Suprapubic skin (tissue), 4 donors: ENCODE measurements around the gene APOC4. TPM values are rescaled to one million over a fixed set of nuclear protein-coding genes. Genes with fewer than 3 reads are reported as not detected.

Source experiments
- DNase-seq, 2 donors: peaks; one replicate each; pipeline ENCODE4 v3.0.0-alpha.2; 2019; ENCODE audit warnings: low spot score in 2 of 2
- H3K27ac ChIP-seq: fragments of 200-600 bp; sonication (generic); one replicate; pipeline ENCODE4 v1.5.1; 2019
- H3K27me3 ChIP-seq: fragments of 200-600 bp; sonication (generic); one replicate; pipeline ENCODE4 v1.5.1; 2019
- H3K36me3 ChIP-seq: fragments of 200-600 bp; sonication (generic); one replicate; pipeline ENCODE4 v1.5.1; 2019
- H3K4me1 ChIP-seq: fragments of 200-600 bp; sonication (generic); one replicate; pipeline ENCODE4 v1.5.1; 2019
- H3K4me3 ChIP-seq: fragments of 200-600 bp; sonication (generic); one replicate; pipeline ENCODE4 v1.5.1; 2019; ENCODE audit warnings: mild to moderate bottlenecking
- H3K9me3 ChIP-seq: fragments of 200-600 bp; sonication (generic); one replicate; pipeline ENCODE4 v1.5.1; 2019
- EP300 ChIP-seq: sonication (generic); formaldehyde crosslinking; IDR thresholded peaks from one replicate; pipeline ENCODE4 v1.6.1; 2017; ENCODE audit warnings: antibody characterized with exemption
- POLR2A ChIP-seq, 2 donors: fragments of 450-650 bp; IDR thresholded peaks; one replicate each; pipeline ENCODE4 v1.6.1; 2017; ENCODE audit warnings: antibody characterized with exemption in 2 of 2, mild to moderate bottlenecking in 2 of 2, moderate library complexity in 2 of 2
- POLR2AphosphoS5 ChIP-seq, 3 donors: sonication (generic); formaldehyde crosslinking; IDR thresholded peaks; one replicate each; pipeline ENCODE4 v1.6.1; 2017; ENCODE audit warnings: antibody characterized with exemption in 3 of 3
- whole genome bisulfite sequencing: methylation state at CpG from one replicate; pipeline ENCODE4 v1.1.5; 2018; 5-methylcytosine and 5-hydroxymethylcytosine counted together
- total RNA-seq, 4 donors: library from RNA; depleted of rRNA; stranded (reverse); fragments of >200 nt; gene quantifications; one replicate each; pipeline ENCODE4 v1.1.0, GENCODE V29; 2016
- TF ChIP-seq, protein P1 (sequence below), 2 donors: fragments of 200-600 bp in 1 of 2; fragments of 450-650 bp in 1 of 2; sonication (generic) in 1 of 2; IDR thresholded peaks; one replicate each; pipeline ENCODE4 v1.5.1; 2016 to 2019; ENCODE audit warnings: antibody characterized with exemption in 2 of 2, mild to moderate bottlenecking in 1 of 2, moderate library complexity in 1 of 2

APOC4 gene
- total RNA-seq = not detected

GRCh38 chr19:44942067-44942571 lies at the start of gene APOC4:
APOC4 (plus strand) TSS chr19:44942237; CDS start chr19:44942278, 41 bp downstream.
- H3K27me3 ChIP-seq = no peaks in the 10 kb centered on the region
- no peaks in the 10 kb centered on the region for H3K4me1 ChIP-seq
- WGBS = 84% methylated on average over 14 of the region's 14 CpGs
- DNase-seq = no peak
- no peak within 1 kb of the TSS for H3K4me3 ChIP-seq
- H3K9me3 ChIP-seq = no peaks in the 10 kb centered on the region
- TF ChIP-seq EP300 = no peak
- no peaks in the 10 kb centered on the region for H3K36me3 ChIP-seq
- no peak within 1 kb of the TSS for H3K27ac ChIP-seq

GRCh38 chr19:44892932-44893331 lies 49.1 kb upstream of the APOC4 start:
- Histone ChIP-seq H3K4me1 (peaks cover 29% of the 10 kb centered on the region), H3K4me3 (no peak overlapping the region), H3K27ac (no peak overlapping the region), H3K9me3 (no peaks in the 10 kb centered on the region), H3K36me3 (peaks cover 52% of the 10 kb centered on the region), H3K27me3 (no peaks in the 10 kb centered on the region)
- 90% methylated on average over 7 of the region's 7 CpGs for WGBS
- TF ChIP-seq, protein P1, sequence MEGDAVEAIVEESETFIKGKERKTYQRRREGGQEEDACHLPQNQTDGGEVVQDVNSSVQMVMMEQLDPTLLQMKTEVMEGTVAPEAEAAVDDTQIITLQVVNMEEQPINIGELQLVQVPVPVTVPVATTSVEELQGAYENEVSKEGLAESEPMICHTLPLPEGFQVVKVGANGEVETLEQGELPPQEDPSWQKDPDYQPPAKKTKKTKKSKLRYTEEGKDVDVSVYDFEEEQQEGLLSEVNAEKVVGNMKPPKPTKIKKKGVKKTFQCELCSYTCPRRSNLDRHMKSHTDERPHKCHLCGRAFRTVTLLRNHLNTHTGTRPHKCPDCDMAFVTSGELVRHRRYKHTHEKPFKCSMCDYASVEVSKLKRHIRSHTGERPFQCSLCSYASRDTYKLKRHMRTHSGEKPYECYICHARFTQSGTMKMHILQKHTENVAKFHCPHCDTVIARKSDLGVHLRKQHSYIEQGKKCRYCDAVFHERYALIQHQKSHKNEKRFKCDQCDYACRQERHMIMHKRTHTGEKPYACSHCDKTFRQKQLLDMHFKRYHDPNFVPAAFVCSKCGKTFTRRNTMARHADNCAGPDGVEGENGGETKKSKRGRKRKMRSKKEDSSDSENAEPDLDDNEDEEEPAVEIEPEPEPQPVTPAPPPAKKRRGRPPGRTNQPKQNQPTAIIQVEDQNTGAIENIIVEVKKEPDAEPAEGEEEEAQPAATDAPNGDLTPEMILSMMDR (IDR thresholded peaks at IDR 0.05) = no peak
- no peak for TF ChIP-seq POLR2AphosphoS5 (IDR thresholded peaks at IDR 0.05)
- TF ChIP-seq EP300 = no peak
- TF ChIP-seq POLR2A (IDR thresholded peaks at IDR 0.05) = no peak
- no peak for DNase-seq

GRCh38 chr19:44893332-44894051 lies 48.5 kb upstream of the APOC4 start:
- no peak overlapping the region for H3K4me3 ChIP-seq
- DNase-seq = no peak
- H3K27ac ChIP-seq = no peak overlapping the region
- WGBS = 89% methylated on average over 8 of the region's 18 CpGs
- TF ChIP-seq POLR2AphosphoS5 (IDR thresholded peaks at IDR 0.05) = no peak
- TF ChIP-seq EP300 = no peak
- no peak for TF ChIP-seq POLR2A (IDR thresholded peaks at IDR 0.05)
- TF ChIP-seq, protein P1 (IDR thresholded peaks at IDR 0.05) = no peak
- peaks cover 53% of the 10 kb centered on the region for H3K36me3 ChIP-seq
- H3K4me1 ChIP-seq = peaks cover 29% of the 10 kb centered on the region
- no peaks in the 10 kb centered on the region for H3K9me3 ChIP-seq
- no peaks in the 10 kb centered on the region for H3K27me3 ChIP-seq

GRCh38 chr19:44894052-44894400 lies 48.0 kb upstream of the APOC4 start:
- Histone ChIP-seq H3K27ac (no peak overlapping the region), H3K36me3 (peaks cover 55% of the 10 kb centered on the region), H3K27me3 (no peaks in the 10 kb centered on the region), H3K9me3 (no peaks in the 10 kb centered on the region), H3K4me3 (no peak overlapping the region), H3K4me1 (peaks cover 29% of the 10 kb centered on the region)
- DNase-seq = no peak
- WGBS = 89% methylated on average over 6 of the region's 6 CpGs
- no peak for TF ChIP-seq POLR2AphosphoS5 (IDR thresholded peaks at IDR 0.05)
- TF ChIP-seq POLR2A (IDR thresholded peaks at IDR 0.05) = no peak
- TF ChIP-seq, protein P1 (IDR thresholded peaks at IDR 0.05) = no peak
- no peak for TF ChIP-seq EP300

DNA sequence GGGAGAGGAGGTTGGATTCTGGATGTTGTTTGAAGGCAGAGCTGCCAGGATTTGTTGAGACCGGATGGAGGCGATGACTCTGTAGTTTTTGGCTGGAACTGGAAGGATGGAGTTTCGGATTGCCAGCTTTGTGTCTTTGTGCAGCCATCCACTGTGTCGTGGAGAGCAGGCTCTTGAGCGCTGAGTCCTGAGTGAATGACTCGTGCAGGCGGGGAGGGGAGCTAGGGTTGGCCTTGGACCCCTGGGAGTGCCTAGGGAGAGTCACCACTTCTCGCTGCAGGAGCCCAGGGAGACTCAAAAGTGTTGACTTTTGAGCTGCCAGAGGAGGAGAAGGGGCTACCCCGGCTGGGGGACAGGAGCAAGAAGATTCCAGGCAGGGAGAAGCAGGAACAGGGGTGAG lies 47.1 kb upstream of the APOC4 start:
- H3K4me1 ChIP-seq = peaks cover 21% of the 10 kb centered on the region
- H3K27ac ChIP-seq = no peak overlapping the region
- H3K4me3 ChIP-seq = no peak overlapping the region
- TF ChIP-seq, protein P1 (IDR thresholded peaks at IDR 0.05) = no peak
- TF ChIP-seq POLR2A (IDR thresholded peaks at IDR 0.05) (no peak), POLR2AphosphoS5 (IDR thresholded peaks at IDR 0.05) (no peak), EP300 (no peak)
- DNase-seq = no peak
- peaks cover 61% of the 10 kb centered on the region for H3K36me3 ChIP-seq
- H3K27me3 ChIP-seq = no peaks in the 10 kb centered on the region
- 80% methylated on average over 9 of the region's 9 CpGs for WGBS
- no peaks in the 10 kb centered on the region for H3K9me3 ChIP-seq
